ENCODE measurements around the gene ARIH2. TPM values are rescaled to one million over a fixed set of nuclear protein-coding genes. Genes with fewer than 3 reads are reported as not detected.
A peak's percentile ranks its signal among the peaks of the same experiment; 100 is the strongest.
"Not testable (repeated sequence)": the region's sequence is repeated elsewhere in the genome, so short reads cannot be mapped to it uniquely, and the experiment has no call there.

Gene ARIH2
- total RNA-seq, 2 donors from 2014 or later = 43.1 to 99.5 TPM

- Histone ChIP-seq H3K27ac (peak overlapping the region in 3 of 4 donors; percentile 41 to 80 (median 69)), H3K27me3 (no peaks in the 10 kb centered on the region), H3K36me3 (replicated peaks in 1 of 2; ENCODE audit: insufficient read depth in 1 of 2, low read depth in 2 of 2) (no peaks in the 10 kb centered on the region), H3K4me3 (no peak overlapping the region), H3K4me1 (peaks cover 21% of the 10 kb centered on the region), H3K9me3 (no peaks in the 10 kb centered on the region)
- ATAC-seq = no peak
- no peak for DNase-seq
- intact Hi-C loops (cut with DNase I) = no loop called here
- no peak for TF ChIP-seq POLR2A (IDR thresholded peaks at IDR 0.05)
- TF ChIP-seq, protein P1, sequence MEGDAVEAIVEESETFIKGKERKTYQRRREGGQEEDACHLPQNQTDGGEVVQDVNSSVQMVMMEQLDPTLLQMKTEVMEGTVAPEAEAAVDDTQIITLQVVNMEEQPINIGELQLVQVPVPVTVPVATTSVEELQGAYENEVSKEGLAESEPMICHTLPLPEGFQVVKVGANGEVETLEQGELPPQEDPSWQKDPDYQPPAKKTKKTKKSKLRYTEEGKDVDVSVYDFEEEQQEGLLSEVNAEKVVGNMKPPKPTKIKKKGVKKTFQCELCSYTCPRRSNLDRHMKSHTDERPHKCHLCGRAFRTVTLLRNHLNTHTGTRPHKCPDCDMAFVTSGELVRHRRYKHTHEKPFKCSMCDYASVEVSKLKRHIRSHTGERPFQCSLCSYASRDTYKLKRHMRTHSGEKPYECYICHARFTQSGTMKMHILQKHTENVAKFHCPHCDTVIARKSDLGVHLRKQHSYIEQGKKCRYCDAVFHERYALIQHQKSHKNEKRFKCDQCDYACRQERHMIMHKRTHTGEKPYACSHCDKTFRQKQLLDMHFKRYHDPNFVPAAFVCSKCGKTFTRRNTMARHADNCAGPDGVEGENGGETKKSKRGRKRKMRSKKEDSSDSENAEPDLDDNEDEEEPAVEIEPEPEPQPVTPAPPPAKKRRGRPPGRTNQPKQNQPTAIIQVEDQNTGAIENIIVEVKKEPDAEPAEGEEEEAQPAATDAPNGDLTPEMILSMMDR (IDR thresholded peaks at IDR 0.05) = no peak
- 70 to 80% methylated on average over 2 of the region's 2 CpGs for WGBS, 2 donors
Observed at GRCh38 chr3:48896936-48897335, 21.7 kb upstream of the ARIH2 start.

- Histone ChIP-seq H3K9me3 (no peaks in the 10 kb centered on the region), H3K27me3 (no peaks in the 10 kb centered on the region), H3K36me3 (replicated peaks in 1 of 2; ENCODE audit: insufficient read depth in 1 of 2, low read depth in 2 of 2) (no peaks in the 10 kb centered on the region), H3K4me3 (peak overlapping the region; percentile 41 to 74), H3K27ac (peak overlapping the region; percentile 69 to 80 (median 80)), H3K4me1 (peaks cover 21% of the 10 kb centered on the region)
- DNase-seq = peak; percentile 9 to 21 (median 16)
- ATAC-seq = no peak
- 9 to 17% methylated on average over 17 of the region's 17 CpGs for WGBS, 2 donors
- no peak for TF ChIP-seq POLR2A (IDR thresholded peaks at IDR 0.05)
- TF ChIP-seq, protein P1 (IDR thresholded peaks at IDR 0.05) = no peak
- intact Hi-C loops (cut with DNase I) = no loop called here
Observed at GRCh38 chr3:48897460-48898376, 20.9 kb upstream of the ARIH2 start.

DNA sequence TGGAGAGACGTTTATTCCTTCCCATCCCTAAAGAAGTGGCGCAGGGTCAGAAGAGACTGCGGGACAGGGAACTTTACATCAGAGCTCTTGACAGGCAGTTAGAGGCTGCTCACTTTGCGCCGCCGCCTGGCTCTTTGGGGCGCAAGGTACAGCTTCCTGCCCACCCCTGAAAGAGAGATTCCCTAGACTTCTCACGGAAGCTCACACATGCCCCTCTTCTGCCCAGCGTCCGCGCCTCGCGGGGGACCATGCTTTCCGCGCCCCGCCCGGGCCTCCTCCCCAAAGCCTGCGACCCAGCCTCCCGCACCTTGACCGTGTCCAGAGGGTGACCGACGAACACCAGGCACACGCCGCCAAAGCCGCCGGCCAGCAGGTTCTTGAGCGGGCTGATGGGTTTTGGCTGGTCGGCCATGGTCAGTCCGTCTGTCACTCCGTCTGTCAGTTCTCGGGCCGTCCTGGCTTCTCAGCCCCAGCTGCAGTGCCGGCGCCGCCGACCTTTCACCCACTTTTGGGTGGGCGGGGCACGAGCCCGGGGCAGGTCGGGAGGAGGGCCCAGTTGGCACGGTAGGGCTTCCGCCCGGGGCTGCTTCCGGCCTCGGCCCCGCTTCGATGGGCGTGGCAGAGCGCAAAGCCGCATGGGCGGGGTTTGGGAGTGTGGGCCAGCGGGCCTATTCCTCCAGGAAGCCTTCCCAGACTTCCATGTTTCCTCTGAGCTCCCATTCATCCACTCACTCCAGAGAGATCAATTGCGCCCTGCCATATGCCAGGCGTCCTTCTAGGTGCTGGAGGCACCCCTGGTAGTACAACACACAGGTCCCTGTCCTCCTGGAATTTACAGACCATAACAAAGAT is 20.0 kb upstream of the ARIH2 start, which contains the start of gene SLC25A20:
Gene SLC25A20 (minus strand): TSS at position 500 of the 852 bp plus-strand sequence. CDS start 88 bp downstream, at position 412.
- WGBS, 2 donors = 2 to 5% methylated on average over 24 to 49 of the region's 54 CpGs
- intact Hi-C loops (cut with DNase I) = no loop called here

GRCh38 chr3:48899273-48899672 is 19.4 kb upstream of the ARIH2 start:
- Histone ChIP-seq H3K4me3 (no peak overlapping the region), H3K4me1 (peaks cover 21% of the 10 kb centered on the region), H3K9me3 (no peaks in the 10 kb centered on the region), H3K27me3 (no peaks in the 10 kb centered on the region), H3K27ac (peak overlapping the region; percentile 69 to 80 (median 80)), H3K36me3 (replicated peaks in 1 of 2; ENCODE audit: insufficient read depth in 1 of 2, low read depth in 2 of 2) (no peaks in the 10 kb centered on the region)
- no peak for ATAC-seq
- no peak for DNase-seq
- no peak for TF ChIP-seq POLR2A (IDR thresholded peaks at IDR 0.05)
- TF ChIP-seq, protein P1 (IDR thresholded peaks at IDR 0.05) = no peak
- intact Hi-C loops (cut with DNase I) = no loop called here
- WGBS, 2 donors = 63 to 77% methylated on average over 4 of the region's 4 CpGs

More for the DNA sequence above, 20.0 kb upstream of the ARIH2 start, which contains the start of gene SLC25A20:
- ATAC-seq = peak; percentile 98
- no peaks in the 10 kb centered on the region for H3K36me3 ChIP-seq (replicated peaks in 1 of 2; ENCODE audit: insufficient read depth in 1 of 2, low read depth in 2 of 2)
- TF ChIP-seq, protein P1 (IDR thresholded peaks at IDR 0.05) = peak in 2 of 7 experiments; percentile 1 to 12
- peak in 2 of 3 donors; percentile 46 to 51 for TF ChIP-seq POLR2A (IDR thresholded peaks at IDR 0.05)
- H3K9me3 ChIP-seq = no peaks in the 10 kb centered on the region
- peaks cover 21% of the 10 kb centered on the region for H3K4me1 ChIP-seq
- H3K27ac ChIP-seq = peak within 1 kb of the TSS; percentile 69 to 80 (median 80)
- no peaks in the 10 kb centered on the region for H3K27me3 ChIP-seq
- peak; percentile 93 to 95 (median 94) for DNase-seq
- peak within 1 kb of the TSS; percentile 41 to 74 for H3K4me3 ChIP-seq

DNA sequence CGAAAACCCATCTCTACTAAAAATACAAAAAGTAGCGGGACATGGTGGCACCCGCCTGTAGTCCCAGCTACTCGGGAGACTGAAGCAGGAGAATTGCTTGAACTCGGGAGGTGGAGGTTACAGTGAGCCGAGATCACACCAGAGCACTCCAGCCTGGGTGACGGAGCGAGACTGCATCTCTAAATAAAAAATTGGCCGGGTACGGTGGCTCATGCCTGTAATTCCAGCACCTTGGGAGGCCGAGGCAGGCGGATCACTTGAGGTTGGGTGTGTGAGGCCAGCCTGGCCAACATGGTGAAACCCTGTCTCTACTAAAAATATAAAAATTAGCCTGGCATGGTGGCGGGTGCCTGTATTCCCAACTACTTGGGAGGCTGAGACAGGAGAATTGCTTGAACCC is 11.6 kb upstream of the ARIH2 start:
- H3K36me3 ChIP-seq (replicated peaks in 1 of 2; ENCODE audit: insufficient read depth in 1 of 2, low read depth in 2 of 2); DNase-seq; H3K27ac ChIP-seq; H3K4me3 ChIP-seq; H3K27me3 ChIP-seq; H3K4me1 ChIP-seq; intact Hi-C loops (cut with DNase I); H3K9me3 ChIP-seq; ATAC-seq: not testable (repeated sequence)
- 90 to 91% methylated on average over 13 of the region's 13 CpGs for WGBS, 2 donors
